ENCODE results near the gene TARS2.

DNA sequence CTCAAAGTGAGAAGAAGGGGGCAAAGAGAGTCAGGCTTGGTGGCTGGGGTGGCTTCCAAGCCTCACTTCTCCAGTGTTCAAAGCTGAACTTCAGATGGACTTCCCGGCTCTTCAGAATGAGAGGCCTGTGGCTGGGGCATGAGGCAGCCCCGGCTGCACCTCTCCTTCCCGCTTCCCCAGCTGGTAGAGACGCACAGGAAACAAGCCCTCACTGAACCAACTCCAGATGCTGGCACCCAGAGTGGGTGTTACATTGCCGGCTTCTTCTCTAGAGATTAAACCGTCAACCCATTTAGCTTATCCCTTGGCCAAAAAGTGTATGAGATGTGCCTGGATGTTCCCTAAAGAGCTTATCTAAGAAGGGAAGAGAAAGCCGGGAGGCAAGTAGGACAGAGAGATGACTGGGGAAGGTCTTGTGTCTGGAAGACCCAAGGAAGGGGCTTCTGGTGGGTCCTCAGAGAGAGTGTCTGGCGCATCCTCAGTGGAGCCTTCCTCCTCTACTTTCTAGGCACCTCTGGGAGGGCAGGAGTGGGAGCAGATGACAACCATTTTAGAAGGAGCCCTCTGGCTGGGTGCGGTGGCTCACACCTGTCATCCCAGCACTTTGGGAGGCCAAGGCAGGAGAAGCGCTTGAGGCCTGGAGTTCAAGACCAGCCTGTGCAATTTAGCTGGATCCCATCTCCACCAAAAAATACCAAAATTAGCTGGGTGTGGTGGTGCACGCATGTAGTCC, 64.0 kb downstream of the TARS2 start:
- TF ChIP-seq, protein P1, sequence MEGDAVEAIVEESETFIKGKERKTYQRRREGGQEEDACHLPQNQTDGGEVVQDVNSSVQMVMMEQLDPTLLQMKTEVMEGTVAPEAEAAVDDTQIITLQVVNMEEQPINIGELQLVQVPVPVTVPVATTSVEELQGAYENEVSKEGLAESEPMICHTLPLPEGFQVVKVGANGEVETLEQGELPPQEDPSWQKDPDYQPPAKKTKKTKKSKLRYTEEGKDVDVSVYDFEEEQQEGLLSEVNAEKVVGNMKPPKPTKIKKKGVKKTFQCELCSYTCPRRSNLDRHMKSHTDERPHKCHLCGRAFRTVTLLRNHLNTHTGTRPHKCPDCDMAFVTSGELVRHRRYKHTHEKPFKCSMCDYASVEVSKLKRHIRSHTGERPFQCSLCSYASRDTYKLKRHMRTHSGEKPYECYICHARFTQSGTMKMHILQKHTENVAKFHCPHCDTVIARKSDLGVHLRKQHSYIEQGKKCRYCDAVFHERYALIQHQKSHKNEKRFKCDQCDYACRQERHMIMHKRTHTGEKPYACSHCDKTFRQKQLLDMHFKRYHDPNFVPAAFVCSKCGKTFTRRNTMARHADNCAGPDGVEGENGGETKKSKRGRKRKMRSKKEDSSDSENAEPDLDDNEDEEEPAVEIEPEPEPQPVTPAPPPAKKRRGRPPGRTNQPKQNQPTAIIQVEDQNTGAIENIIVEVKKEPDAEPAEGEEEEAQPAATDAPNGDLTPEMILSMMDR (IDR thresholded peaks at IDR 0.05) = no peak
- TF ChIP-seq POLR2A (IDR thresholded peaks at IDR 0.05) = no peak

All from upper lobe of left lung (tissue), 4 donors.